Astrocyte (in vitro differentiated cells and primary cell): Measurements from ENCODE around the gene TMEM41B.

ENCODE experiments used
- EZH2 ChIP-seq: IDR thresholded peaks from 2 replicates; pipeline ENCODE4 v1.6.1; 2012; ENCODE audit warnings: mild to moderate bottlenecking, low read length, inconsistent platforms; ENCODE audit not compliant: insufficient read depth
- TF ChIP-seq, protein P1 (sequence below): IDR thresholded peaks from 2 replicates; pipeline ENCODE4 v1.5.1; 2011; ENCODE audit warnings: low read depth, mild to moderate bottlenecking, inconsistent platforms, low read length, moderate library complexity; ENCODE audit not compliant: insufficient read depth

- TF ChIP-seq, protein P1, sequence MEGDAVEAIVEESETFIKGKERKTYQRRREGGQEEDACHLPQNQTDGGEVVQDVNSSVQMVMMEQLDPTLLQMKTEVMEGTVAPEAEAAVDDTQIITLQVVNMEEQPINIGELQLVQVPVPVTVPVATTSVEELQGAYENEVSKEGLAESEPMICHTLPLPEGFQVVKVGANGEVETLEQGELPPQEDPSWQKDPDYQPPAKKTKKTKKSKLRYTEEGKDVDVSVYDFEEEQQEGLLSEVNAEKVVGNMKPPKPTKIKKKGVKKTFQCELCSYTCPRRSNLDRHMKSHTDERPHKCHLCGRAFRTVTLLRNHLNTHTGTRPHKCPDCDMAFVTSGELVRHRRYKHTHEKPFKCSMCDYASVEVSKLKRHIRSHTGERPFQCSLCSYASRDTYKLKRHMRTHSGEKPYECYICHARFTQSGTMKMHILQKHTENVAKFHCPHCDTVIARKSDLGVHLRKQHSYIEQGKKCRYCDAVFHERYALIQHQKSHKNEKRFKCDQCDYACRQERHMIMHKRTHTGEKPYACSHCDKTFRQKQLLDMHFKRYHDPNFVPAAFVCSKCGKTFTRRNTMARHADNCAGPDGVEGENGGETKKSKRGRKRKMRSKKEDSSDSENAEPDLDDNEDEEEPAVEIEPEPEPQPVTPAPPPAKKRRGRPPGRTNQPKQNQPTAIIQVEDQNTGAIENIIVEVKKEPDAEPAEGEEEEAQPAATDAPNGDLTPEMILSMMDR = no peak
- TF ChIP-seq EZH2 = no peak
These were observed 81.9 kb downstream of the TMEM41B start for GRCh38 chr11:9232482-9232881.
